Thyroid gland (tissue), 4 donors: ENCODE measurements around the gene GFRA1.

ENCODE experiments used
- CTCF ChIP-seq, 6 experiments: fragments of 200-600 bp in 3 of 6; fragments of 450-650 bp in 3 of 6; sonication (generic) in 3 of 6; IDR thresholded peaks; one replicate each; pipeline ENCODE4 v1.5.1; 2016 to 2019; ENCODE audit warnings: antibody characterized with exemption in 6 of 6, mild to moderate bottlenecking in 2 of 6, inconsistent platforms in 1 of 6, moderate library complexity in 1 of 6
- POLR2A ChIP-seq, 2 donors: fragments of 450-650 bp; IDR thresholded peaks; one replicate each; pipeline ENCODE4 v1.6.1; 2017; ENCODE audit warnings: antibody characterized with exemption in 2 of 2, mild to moderate bottlenecking in 2 of 2, moderate library complexity in 1 of 2

- TF ChIP-seq CTCF (IDR thresholded peaks at IDR 0.05) (no peak), POLR2A (IDR thresholded peaks at IDR 0.05) (no peak)
Observed at GRCh38 chr10:116254422-116255155, 18.4 kb downstream of the GFRA1 start.
